Activated T-helper 17 cell treated with anti-CD3 and anti-CD28 coated beads, Interleukin-2, amount 50 U/mL, for 72 hours (primary cell): ENCODE measurements around the gene GNG4. TPM values are rescaled to one million over a fixed set of nuclear protein-coding genes. Genes with fewer than 3 reads are reported as not detected.

Experiments
- ATAC-seq: fragments of 150-1000 bp; cut with Tn5 transposase; replicated peaks from 2 replicates; pipeline ENCODE4 v1.10.0; 2021; ENCODE audit warnings: mild to moderate bottlenecking, moderate library complexity
- H3K27ac Mint-ChIP-seq: one replicate; pipeline ENCODE4 v1.8.0; 2022; ENCODE audit warnings: mixed read lengths
- H3K27me3 Mint-ChIP-seq: one replicate; pipeline ENCODE4 v1.8.0; 2022; ENCODE audit warnings: mixed read lengths
- H3K36me3 Mint-ChIP-seq: one replicate; pipeline ENCODE4 v1.8.0; 2022; ENCODE audit warnings: low read depth, mild to moderate bottlenecking, mixed read lengths
- H3K4me1 Mint-ChIP-seq: one replicate; pipeline ENCODE4 v1.8.0; 2022; ENCODE audit warnings: mixed read lengths
- H3K4me3 Mint-ChIP-seq: one replicate; pipeline ENCODE4 v1.8.0; 2022; ENCODE audit warnings: mild to moderate bottlenecking, mixed read lengths
- H3K9me3 Mint-ChIP-seq: one replicate; pipeline ENCODE4 v1.8.0; 2022; ENCODE audit warnings: mixed read lengths
- total RNA-seq, 2 donors: library from RNA; stranded (reverse); gene quantifications; one replicate each; pipeline ENCODE4 v1.2.3, GENCODE V29; 2022

Gene GNG4
- total RNA-seq, 2 donors from 2014 or later: 0.32 to 2.1 TPM

DNA sequence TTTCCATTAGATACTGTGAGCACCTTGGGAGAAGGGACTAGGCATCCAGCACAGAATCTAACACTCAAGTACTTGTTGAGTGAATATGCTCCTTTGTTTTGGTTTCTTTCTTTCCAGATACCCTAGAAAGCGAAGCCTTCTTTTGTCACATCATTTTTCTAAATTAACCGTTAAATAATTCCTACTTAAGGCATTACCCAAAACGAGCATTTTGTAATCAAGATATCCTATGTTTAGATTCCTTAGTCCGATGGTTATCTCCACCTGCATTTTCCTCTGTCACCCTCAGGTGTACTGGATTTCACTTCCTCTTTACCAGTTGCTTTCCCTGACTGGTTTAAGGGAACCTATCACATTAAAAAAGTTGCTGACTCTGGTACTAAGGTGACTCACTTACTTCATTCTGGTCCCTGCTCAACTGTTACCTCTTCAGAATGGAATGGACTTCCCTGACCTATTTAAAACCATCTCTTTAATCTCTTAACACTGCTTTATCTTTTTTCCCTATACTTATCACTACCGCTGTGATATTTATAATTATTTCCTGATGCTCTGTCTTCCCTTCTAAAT lies 148.5 kb downstream of the GNG4 start:
- Mint-ChIP-seq H3K27me3 (no peaks in the 10 kb centered on the region), H3K4me3 (no peak overlapping the region), H3K27ac (no peak overlapping the region)

More for the DNA sequence above, 148.5 kb downstream of the GNG4 start:
- Mint-ChIP-seq H3K4me1 (peaks cover 20% of the 10 kb centered on the region), H3K9me3 (no peaks in the 10 kb centered on the region), H3K36me3 (peaks cover 14% of the 10 kb centered on the region)
- no peak for ATAC-seq

Other genes starting within 250 kb of the GNG4 start
- 10 to 100 TPM in 1 of 2 donors, 1 to 10 TPM in 1; 9.4 to 18.1 TPM for gene B3GALNT2, start 145.3 kb downstream of the GNG4 start, total RNA-seq
- 10 to 100 TPM; 19.8 to 41.2 TPM for gene LYST, start 217.1 kb upstream of the GNG4 start, total RNA-seq